Measurements from ENCODE around the gene TMEM87B.
"Not testable (repeated sequence)": the region's sequence is repeated elsewhere in the genome, so short reads cannot be mapped to it uniquely, and the experiment has no call there.

Gene TMEM87B

GRCh38 chr2:112031473-112032223, 23.4 kb upstream of the TMEM87B start:
- no peak overlapping the region for H3K4me3 ChIP-seq (ENCODE audit: low read depth, low read length)

GRCh38 chr2:112032224-112032586, 22.9 kb upstream of the TMEM87B start:
- DNase-seq (ENCODE audit: low read depth) = no peak
- TF ChIP-seq, protein P1, sequence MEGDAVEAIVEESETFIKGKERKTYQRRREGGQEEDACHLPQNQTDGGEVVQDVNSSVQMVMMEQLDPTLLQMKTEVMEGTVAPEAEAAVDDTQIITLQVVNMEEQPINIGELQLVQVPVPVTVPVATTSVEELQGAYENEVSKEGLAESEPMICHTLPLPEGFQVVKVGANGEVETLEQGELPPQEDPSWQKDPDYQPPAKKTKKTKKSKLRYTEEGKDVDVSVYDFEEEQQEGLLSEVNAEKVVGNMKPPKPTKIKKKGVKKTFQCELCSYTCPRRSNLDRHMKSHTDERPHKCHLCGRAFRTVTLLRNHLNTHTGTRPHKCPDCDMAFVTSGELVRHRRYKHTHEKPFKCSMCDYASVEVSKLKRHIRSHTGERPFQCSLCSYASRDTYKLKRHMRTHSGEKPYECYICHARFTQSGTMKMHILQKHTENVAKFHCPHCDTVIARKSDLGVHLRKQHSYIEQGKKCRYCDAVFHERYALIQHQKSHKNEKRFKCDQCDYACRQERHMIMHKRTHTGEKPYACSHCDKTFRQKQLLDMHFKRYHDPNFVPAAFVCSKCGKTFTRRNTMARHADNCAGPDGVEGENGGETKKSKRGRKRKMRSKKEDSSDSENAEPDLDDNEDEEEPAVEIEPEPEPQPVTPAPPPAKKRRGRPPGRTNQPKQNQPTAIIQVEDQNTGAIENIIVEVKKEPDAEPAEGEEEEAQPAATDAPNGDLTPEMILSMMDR (IDR thresholded peaks at IDR 0.05; ENCODE audit: low read depth, low read length, missing control alignments) = no peak
- in situ Hi-C loops (cut with HindIII; ENCODE audit: low sequenced_read_pairs) = no loop called here
- no peak overlapping the region for H3K4me3 ChIP-seq (ENCODE audit: low read depth, low read length)

More at GRCh38 chr2:112031473-112032223, 23.4 kb upstream of the TMEM87B start:
- DNase-seq (ENCODE audit: low read depth) = peak; percentile 18
- TF ChIP-seq, protein P1 (IDR thresholded peaks at IDR 0.05; ENCODE audit: low read depth, low read length, missing control alignments) = no peak
- in situ Hi-C loops (cut with HindIII; ENCODE audit: low sequenced_read_pairs) = no loop called here

GRCh38 chr2:112032689-112033465, 22.2 kb upstream of the TMEM87B start:
- in situ Hi-C loops (cut with HindIII; ENCODE audit: low sequenced_read_pairs) = no loop called here
- H3K4me3 ChIP-seq (ENCODE audit: low read depth, low read length) = no peak overlapping the region
- TF ChIP-seq, protein P1 (IDR thresholded peaks at IDR 0.05; ENCODE audit: low read depth, low read length, missing control alignments) = peak; percentile 28
- peak; percentile 63 for DNase-seq (ENCODE audit: low read depth)

DNA sequence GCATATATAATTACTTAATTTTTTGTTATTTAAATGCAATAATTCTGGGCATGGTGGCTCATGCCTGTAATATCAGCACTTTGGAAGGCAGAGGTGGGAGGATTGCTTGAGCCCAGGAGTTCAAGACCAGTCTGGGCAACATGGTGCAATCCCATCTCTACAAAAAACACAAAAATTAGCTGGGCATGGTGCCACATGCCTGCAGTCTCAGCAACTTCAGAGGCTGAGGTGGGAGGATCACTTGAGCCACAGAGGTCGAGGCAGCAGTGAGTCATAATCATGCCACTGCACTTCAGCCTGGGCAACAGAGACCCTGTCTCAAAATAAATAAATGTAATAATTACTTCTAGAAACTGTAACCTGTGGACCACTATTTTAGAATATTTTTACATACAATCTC, 21.5 kb upstream of the TMEM87B start:
- in situ Hi-C loops (cut with HindIII; ENCODE audit: low sequenced_read_pairs) = no loop called here
- no peak for DNase-seq (ENCODE audit: low read depth)
- H3K4me3 ChIP-seq (ENCODE audit: low read depth, low read length) = no peak overlapping the region
- TF ChIP-seq, protein P1 (IDR thresholded peaks at IDR 0.05; ENCODE audit: low read depth, low read length, missing control alignments) = no peak

DNA sequence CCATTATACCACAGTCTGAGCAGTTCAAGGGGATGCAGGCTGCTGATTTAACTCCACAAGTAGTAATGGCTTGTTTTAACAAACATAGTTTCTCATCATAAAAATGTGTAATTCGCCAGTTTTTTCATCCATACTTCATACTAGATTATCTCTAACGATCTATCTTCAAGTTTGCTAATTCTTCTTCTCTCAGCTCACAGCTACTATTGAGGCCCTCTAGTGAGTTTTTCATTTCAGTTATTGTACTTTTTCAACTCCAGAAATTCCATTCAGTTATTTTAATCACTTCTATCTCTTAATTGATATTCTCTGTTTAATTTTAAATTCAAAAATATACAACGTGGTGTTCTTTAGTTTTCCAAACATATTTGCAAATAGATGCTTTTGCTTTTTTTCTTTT, 20.1 kb upstream of the TMEM87B start:
- TF ChIP-seq, protein P1 (IDR thresholded peaks at IDR 0.05; ENCODE audit: low read depth, low read length, missing control alignments) = no peak
- in situ Hi-C loops (cut with HindIII; ENCODE audit: low sequenced_read_pairs) = no loop called here
- DNase-seq (ENCODE audit: low read depth) = no peak
- H3K4me3 ChIP-seq (ENCODE audit: low read depth, low read length) = no peak overlapping the region

DNA sequence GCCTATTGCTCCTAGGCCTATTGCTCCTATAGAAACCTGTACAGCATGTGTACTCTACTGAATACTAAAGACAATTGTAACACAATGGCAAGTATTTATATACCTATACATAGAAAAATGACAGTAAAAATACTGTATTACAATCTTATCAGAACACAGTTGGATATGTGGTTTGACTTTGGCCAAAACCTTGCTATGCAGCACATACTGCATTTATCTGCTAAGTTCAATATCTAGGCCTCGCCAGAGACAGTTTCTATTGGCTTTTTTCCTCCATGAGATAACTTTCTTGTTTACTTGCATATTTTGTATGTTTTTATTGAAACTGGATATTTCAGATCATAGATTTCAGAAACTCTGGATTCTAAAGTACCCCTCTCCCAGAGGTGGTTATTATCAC, 19.3 kb upstream of the TMEM87B start:
- DNase-seq (ENCODE audit: low read depth) = no peak
- TF ChIP-seq, protein P1 (IDR thresholded peaks at IDR 0.05; ENCODE audit: low read depth, low read length, missing control alignments) = no peak
- in situ Hi-C loops (cut with HindIII; ENCODE audit: low sequenced_read_pairs) = no loop called here
- H3K4me3 ChIP-seq (ENCODE audit: low read depth, low read length) = no peak overlapping the region

- DNase-seq (ENCODE audit: low read depth); in situ Hi-C loops (cut with HindIII; ENCODE audit: low sequenced_read_pairs); H3K4me3 ChIP-seq (ENCODE audit: low read depth, low read length): not testable (repeated sequence)
Measured at GRCh38 chr2:112039556-112039955, 15.5 kb upstream of the TMEM87B start.

DNA sequence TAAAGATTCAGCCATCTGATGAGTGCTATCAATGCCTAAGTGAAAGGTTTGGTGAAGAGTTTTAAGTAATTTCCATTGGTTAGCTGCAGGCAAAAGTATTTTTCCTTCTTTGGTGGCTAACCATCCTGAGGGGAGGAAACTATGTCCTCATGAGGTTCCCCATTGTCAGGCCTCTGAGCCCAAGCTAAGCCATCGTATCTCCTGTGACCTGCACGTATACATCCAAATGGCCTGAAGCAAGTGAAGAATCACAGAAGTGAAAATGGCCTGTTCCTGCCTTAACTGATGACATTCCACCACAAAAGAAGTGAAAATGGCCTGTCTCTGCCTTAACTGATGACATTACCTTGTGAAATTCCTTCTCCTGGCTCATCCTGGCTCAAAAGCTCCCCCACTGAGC, 15.0 kb upstream of the TMEM87B start:
- DNase-seq (ENCODE audit: low read depth); in situ Hi-C loops (cut with HindIII; ENCODE audit: low sequenced_read_pairs); H3K4me3 ChIP-seq (ENCODE audit: low read depth, low read length): not testable (repeated sequence)

GRCh38 chr2:112041460-112041859, 13.6 kb upstream of the TMEM87B start:
- H3K4me3 ChIP-seq (ENCODE audit: low read depth, low read length); DNase-seq (ENCODE audit: low read depth); in situ Hi-C loops (cut with HindIII; ENCODE audit: low sequenced_read_pairs): not testable (repeated sequence)

Data from astrocyte of the cerebellum (primary cell).